ENCODE data around the gene PAK1. TPM values are rescaled to one million over a fixed set of nuclear protein-coding genes. Genes with fewer than 3 reads are reported as not detected.
A peak's percentile ranks its signal among the peaks of the same experiment; 100 is the strongest.

Gene PAK1
- total RNA-seq, 1 experiment from 2014 or later = 25.7 TPM

GRCh38 chr11:77479746-77480352, 6.0 kb upstream of the PAK1 start:
- in situ Hi-C loops (cut with HindIII; ENCODE audit: low sequenced_read_pairs) = loop anchor here (5.0 kb wide), 1 partner anchor 92 kb away; no protein-coding TSS in a partner anchor
- no peak for DNase-seq (ENCODE audit: low spot score)

- peak; percentile 24 for DNase-seq (ENCODE audit: low spot score)
- in situ Hi-C loops (cut with HindIII; ENCODE audit: low sequenced_read_pairs) = no loop called here
These were observed 1.3 kb upstream of the PAK1 start for GRCh38 chr11:77475206-77475605.

GRCh38 chr11:77474684-77475060, 778 bp upstream of the PAK1 start:
- in situ Hi-C loops (cut with HindIII; ENCODE audit: low sequenced_read_pairs) = no loop called here
- peak; percentile 52 for DNase-seq (ENCODE audit: low spot score)

GRCh38 chr11:77472991-77473800, 698 bp downstream of the PAK1 start:
- in situ Hi-C loops (cut with HindIII; ENCODE audit: low sequenced_read_pairs) = no loop called here

GRCh38 chr11:77471558-77472193, 2.2 kb downstream of the PAK1 start:
- peak; percentile 62 for DNase-seq (ENCODE audit: low spot score)
- in situ Hi-C loops (cut with HindIII; ENCODE audit: low sequenced_read_pairs) = no loop called here

More at GRCh38 chr11:77472991-77473800, 698 bp downstream of the PAK1 start:
- DNase-seq (ENCODE audit: low spot score) = peak; percentile 49

GRCh38 chr11:77470971-77471370, 2.9 kb downstream of the PAK1 start:
- in situ Hi-C loops (cut with HindIII; ENCODE audit: low sequenced_read_pairs) = no loop called here
- peak; percentile 30 for DNase-seq (ENCODE audit: low spot score)

GRCh38 chr11:77470504-77470903, 3.4 kb downstream of the PAK1 start:
- DNase-seq (ENCODE audit: low spot score) = peak; percentile 29
- in situ Hi-C loops (cut with HindIII; ENCODE audit: low sequenced_read_pairs) = no loop called here

GRCh38 chr11:77468527-77468926, 5.4 kb downstream of the PAK1 start:
- no peak for DNase-seq (ENCODE audit: low spot score)
- in situ Hi-C loops (cut with HindIII; ENCODE audit: low sequenced_read_pairs) = no loop called here

- in situ Hi-C loops (cut with HindIII; ENCODE audit: low sequenced_read_pairs) = no loop called here
- no peak for DNase-seq (ENCODE audit: low spot score)
These were observed 5.9 kb downstream of the PAK1 start for GRCh38 chr11:77467993-77468392.

- in situ Hi-C loops (cut with HindIII; ENCODE audit: low sequenced_read_pairs) = no loop called here
- DNase-seq (ENCODE audit: low spot score) = no peak
These were observed 6.7 kb downstream of the PAK1 start for GRCh38 chr11:77467233-77467632.

- DNase-seq (ENCODE audit: low spot score) = no peak
- in situ Hi-C loops (cut with HindIII; ENCODE audit: low sequenced_read_pairs) = no loop called here
These were observed 16.6 kb downstream of the PAK1 start for GRCh38 chr11:77457340-77457739.

GRCh38 chr11:77455740-77456139, 18.2 kb downstream of the PAK1 start:
- no peak for DNase-seq (ENCODE audit: low spot score)
- in situ Hi-C loops (cut with HindIII; ENCODE audit: low sequenced_read_pairs) = no loop called here

- in situ Hi-C loops (cut with HindIII; ENCODE audit: low sequenced_read_pairs) = no loop called here
- no peak for DNase-seq (ENCODE audit: low spot score)
These were observed 18.8 kb downstream of the PAK1 start for GRCh38 chr11:77454867-77455655.

- DNase-seq (ENCODE audit: low spot score) = no peak
- in situ Hi-C loops (cut with HindIII; ENCODE audit: low sequenced_read_pairs) = no loop called here
These were observed 23.7 kb downstream of the PAK1 start for GRCh38 chr11:77450227-77450626.

- in situ Hi-C loops (cut with HindIII; ENCODE audit: low sequenced_read_pairs) = no loop called here
- DNase-seq (ENCODE audit: low spot score) = no peak
These were observed 24.1 kb downstream of the PAK1 start for GRCh38 chr11:77449784-77450183.

GRCh38 chr11:77449060-77449521, 24.8 kb downstream of the PAK1 start:
- in situ Hi-C loops (cut with HindIII; ENCODE audit: low sequenced_read_pairs) = no loop called here
- no peak for DNase-seq (ENCODE audit: low spot score)

- in situ Hi-C loops (cut with HindIII; ENCODE audit: low sequenced_read_pairs) = no loop called here
- no peak for DNase-seq (ENCODE audit: low spot score)
These were observed 25.6 kb downstream of the PAK1 start for GRCh38 chr11:77448269-77448668.

GRCh38 chr11:77446911-77447629, 26.8 kb downstream of the PAK1 start:
- in situ Hi-C loops (cut with HindIII; ENCODE audit: low sequenced_read_pairs) = no loop called here
- no peak for DNase-seq (ENCODE audit: low spot score)

- in situ Hi-C loops (cut with HindIII; ENCODE audit: low sequenced_read_pairs) = no loop called here
- DNase-seq (ENCODE audit: low spot score) = no peak
These were observed 29.6 kb downstream of the PAK1 start for GRCh38 chr11:77444261-77444660.

All from G401 (cell line).